H1 (cell line): Measurements from ENCODE around the gene VASN. TPM values are rescaled to one million over a fixed set of nuclear protein-coding genes. Genes with fewer than 3 reads are reported as not detected.

ENCODE experiments used
- ATF2 ChIP-seq: IDR thresholded peaks from 2 replicates; pipeline ENCODE4 v1.6.1; 2012; ENCODE audit warnings: low read length, inconsistent platforms
- CHD7 ChIP-seq: fragments of 300-600 bp; sonication (generic); IDR thresholded peaks from 2 replicates; pipeline ENCODE4 v1.7.1; 2012; ENCODE audit warnings: low read length, moderate library complexity, mild to moderate bottlenecking, inconsistent platforms; ENCODE audit not compliant: insufficient replicate concordance
- EP300 ChIP-seq, 2 experiments: IDR thresholded peaks; 1 replicate in 1 of 2; 2 replicates in 1 of 2; pipeline ENCODE4 v1.6.1; 2011 to 2012; ENCODE audit warnings: low read depth in 2 of 2, low read length in 2 of 2, mild to moderate bottlenecking in 2 of 2, borderline replicate concordance in 1 of 2, inconsistent platforms in 1 of 2, moderate library complexity in 1 of 2
- FOSL1 ChIP-seq: IDR thresholded peaks from 2 replicates; pipeline ENCODE4 v1.6.1; 2011; ENCODE audit warnings: mild to moderate bottlenecking, low read depth, low read length, moderate library complexity; ENCODE audit not compliant: insufficient read depth
- KDM1A ChIP-seq: fragments of 200-600, 300-600 bp; sonication (generic); IDR thresholded peaks from 2 replicates; pipeline ENCODE4 v1.7.1; 2016; ENCODE audit warnings: mild to moderate bottlenecking, low read length, borderline replicate concordance
- POU5F1 ChIP-seq: IDR thresholded peaks from 2 replicates; pipeline ENCODE4 v1.6.1; 2011; ENCODE audit warnings: low read depth, mild to moderate bottlenecking, low read length, moderate library complexity
- SP4 ChIP-seq: IDR thresholded peaks from 2 replicates; pipeline ENCODE4 v1.6.1; 2012; ENCODE audit warnings: low read length, inconsistent platforms
- USF2 ChIP-seq: IDR thresholded peaks from 2 replicates; pipeline ENCODE4 v1.6.1; 2011; ENCODE audit warnings: low read length, improper control_type of control experiment
- polyA plus RNA-seq, 7 experiments: library from polyadenylated mRNA; depleted of rRNA in 3 of 7; stranded (reverse) in 5 of 7; unstranded in 2 of 7; fragments of >200 nt in 5 of 7; fragments of 200-250 nt in 2 of 7; gene quantifications; 1 replicate in 5 of 7; 2 replicates in 1 of 7; 4 replicates in 1 of 7; pipeline versions ENCODE4 v1.2.1 to v1.2.3, GENCODE V29; 2011 to 2013; ENCODE audit warnings: missing spikeins in 2 of 7, mixed read lengths in 2 of 7
- total RNA-seq: library from RNA; stranded (reverse); fragmentation: NEBNext Ultra II Directional; extraction: Animal tissue kit (Norgen Biotek cat#: 25700); gene quantifications from 2 replicates; pipeline ENCODE4 v1.2.1, GENCODE V29; 2021

The VASN gene
- total and polyA plus RNA-seq, 2 of the 8 experiments (the other 6 are each of a cell fraction or from before 2014, with no cell fraction given): 9.6 to 11.3 TPM

- no peak for TF ChIP-seq CHD7
- TF ChIP-seq EP300 (IDR thresholded peaks at IDR 0.05; ENCODE audit: borderline replicate concordance in 1 of 2, low read depth in 2 of 2, low read length in 2 of 2): no peak
- no peak for TF ChIP-seq KDM1A
- no peak for TF ChIP-seq POU5F1
- no peak for TF ChIP-seq USF2
- TF ChIP-seq SP4: no peak
- TF ChIP-seq ATF2: no peak
- TF ChIP-seq FOSL1: no peak
Observed at GRCh38 chr16:4360538-4361021, 11.1 kb upstream of the VASN start (continued).
